ENCODE data around the gene CRTAC1.

Gene CRTAC1

GRCh38 chr10:97887399-97887798, 143.0 kb downstream of the CRTAC1 start:
- intact Hi-C loops (cut with DNase I): no loop called here
- DNase-seq: no peak

GRCh38 chr10:97886286-97886685, 144.1 kb downstream of the CRTAC1 start:
- intact Hi-C loops (cut with DNase I): no loop called here
- peak in 9 of 42 donors; percentile 15 to 54 (median 32) for DNase-seq

GRCh38 chr10:97883092-97883485, 147.3 kb downstream of the CRTAC1 start:
- intact Hi-C loops (cut with DNase I): no loop called here
- no peak for DNase-seq

GRCh38 chr10:97882142-97883091, 148.0 kb downstream of the CRTAC1 start:
- no peak for DNase-seq
- intact Hi-C loops (cut with DNase I): no loop called here

- intact Hi-C loops (cut with DNase I): no loop called here
- DNase-seq: no peak
Measured at GRCh38 chr10:97880109-97880508, 150.3 kb downstream of the CRTAC1 start.

GRCh38 chr10:97879241-97879640, 151.2 kb downstream of the CRTAC1 start:
- intact Hi-C loops (cut with DNase I): no loop called here
- no peak for DNase-seq

- intact Hi-C loops (cut with DNase I): no loop called here
- no peak for DNase-seq
Measured at GRCh38 chr10:97876402-97876801, 154.0 kb downstream of the CRTAC1 start.

GRCh38 chr10:97875391-97875790, 155.0 kb downstream of the CRTAC1 start:
- no peak for DNase-seq
- intact Hi-C loops (cut with DNase I): no loop called here

GRCh38 chr10:97874332-97874731, 156.1 kb downstream of the CRTAC1 start:
- intact Hi-C loops (cut with DNase I): no loop called here
- DNase-seq: no peak

GRCh38 chr10:97873569-97873968, 156.9 kb downstream of the CRTAC1 start:
- DNase-seq: no peak

GRCh38 chr10:97870990-97871389, 159.4 kb downstream of the CRTAC1 start:
- intact Hi-C loops (cut with DNase I): no loop called here
- no peak for DNase-seq

More at GRCh38 chr10:97873569-97873968, 156.9 kb downstream of the CRTAC1 start:
- intact Hi-C loops (cut with DNase I): no loop called here

- DNase-seq: peak; percentile 39 to 94 (median 80)
- intact Hi-C loops (cut with DNase I): loop anchor here (5.0 kb wide), 1 partner anchor 77 kb away; no protein-coding TSS in a partner anchor
Measured at GRCh38 chr10:97869091-97870042, 161.1 kb downstream of the CRTAC1 start.

- no peak for DNase-seq
- intact Hi-C loops (cut with DNase I): loop anchor here (5.0 kb wide), 1 partner anchor 76 kb away; no protein-coding TSS in a partner anchor
Measured at GRCh38 chr10:97868134-97868685, 162.2 kb downstream of the CRTAC1 start.

- DNase-seq: no peak
- intact Hi-C loops (cut with DNase I): loop anchor here (5.0 kb wide), 1 partner anchor 75 kb away; no protein-coding TSS in a partner anchor
Measured at GRCh38 chr10:97867220-97867800, 163.1 kb downstream of the CRTAC1 start.

GRCh38 chr10:97866524-97867219, 163.7 kb downstream of the CRTAC1 start:
- no peak for DNase-seq
- intact Hi-C loops (cut with DNase I): loop anchor here (5.0 kb wide), 1 partner anchor 74 kb away; no protein-coding TSS in a partner anchor

- no peak for DNase-seq
- intact Hi-C loops (cut with DNase I): loop anchor here (5.0 kb wide), 1 partner anchor 73 kb away; no protein-coding TSS in a partner anchor
Measured at GRCh38 chr10:97865488-97865887, 164.9 kb downstream of the CRTAC1 start.

GRCh38 chr10:97863808-97864207, 166.6 kb downstream of the CRTAC1 start:
- DNase-seq: no peak
- intact Hi-C loops (cut with DNase I): no loop called here

- DNase-seq: no peak
- intact Hi-C loops (cut with DNase I): no loop called here
Measured at GRCh38 chr10:97861924-97862323, 168.5 kb downstream of the CRTAC1 start.
